Ishikawa (cell line): Measurements from ENCODE around the gene RAB5A.

ENCODE experiments used
- CEBPB ChIP-seq: IDR thresholded peaks from 2 replicates; pipeline ENCODE4 v1.6.1; 2012
- CREB1 ChIP-seq: IDR thresholded peaks from 2 replicates; pipeline ENCODE4 v1.6.1; 2012; ENCODE audit warnings: low read depth
- EGR1 ChIP-seq: IDR thresholded peaks from 2 replicates; pipeline ENCODE4 v1.6.1; 2012
- EP300 ChIP-seq: IDR thresholded peaks from 2 replicates; pipeline ENCODE4 v1.6.1; 2012; ENCODE audit warnings: borderline replicate concordance
- FOXM1 ChIP-seq: IDR thresholded peaks from 2 replicates; pipeline ENCODE4 v1.6.1; 2012; ENCODE audit warnings: low read depth, borderline replicate concordance
- NFIC ChIP-seq: IDR thresholded peaks from 2 replicates; pipeline ENCODE4 v1.6.1; 2012
- RAD21 ChIP-seq: IDR thresholded peaks from 2 replicates; pipeline ENCODE4 v1.6.1; 2012; ENCODE audit warnings: low read depth
- REST ChIP-seq: IDR thresholded peaks from 2 replicates; pipeline ENCODE4 v1.6.1; 2012; ENCODE audit warnings: low read depth, mild to moderate bottlenecking
- TAF1 ChIP-seq: IDR thresholded peaks from 2 replicates; pipeline ENCODE4 v1.6.1; 2012; ENCODE audit warnings: low read depth, mild to moderate bottlenecking
- TCF12 ChIP-seq: IDR thresholded peaks from 2 replicates; pipeline ENCODE4 v1.6.1; 2012; ENCODE audit warnings: low read depth
- TEAD4 ChIP-seq: IDR thresholded peaks from 2 replicates; pipeline ENCODE4 v1.6.1; 2012
- YY1 ChIP-seq: IDR thresholded peaks from 2 replicates; pipeline ENCODE4 v1.6.1; 2012; ENCODE audit warnings: low read depth
- ZBTB7A ChIP-seq: IDR thresholded peaks from 2 replicates; pipeline ENCODE4 v1.6.1; 2012; ENCODE audit warnings: low read depth
- TF ChIP-seq, protein P1 (sequence below): IDR thresholded peaks from 2 replicates; pipeline ENCODE4 v1.6.1; 2012
- TF ChIP-seq, protein P2 (sequence below): IDR thresholded peaks from 2 replicates; pipeline ENCODE4 v1.6.1; 2012

RAB5A gene

GRCh38 chr3:19903649-19904048 is 43.2 kb upstream of the RAB5A start:
- TF ChIP-seq NFIC, result no peak
- no peak for TF ChIP-seq TCF12
- no peak for TF ChIP-seq EP300
- TF ChIP-seq, protein P1, sequence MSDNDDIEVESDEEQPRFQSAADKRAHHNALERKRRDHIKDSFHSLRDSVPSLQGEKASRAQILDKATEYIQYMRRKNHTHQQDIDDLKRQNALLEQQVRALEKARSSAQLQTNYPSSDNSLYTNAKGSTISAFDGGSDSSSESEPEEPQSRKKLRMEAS, result no peak
- no peak for TF ChIP-seq CREB1
- TF ChIP-seq REST, result no peak
- no peak for TF ChIP-seq TAF1
- TF ChIP-seq FOXM1, result no peak
- TF ChIP-seq TEAD4, result no peak
- TF ChIP-seq, protein P2, sequence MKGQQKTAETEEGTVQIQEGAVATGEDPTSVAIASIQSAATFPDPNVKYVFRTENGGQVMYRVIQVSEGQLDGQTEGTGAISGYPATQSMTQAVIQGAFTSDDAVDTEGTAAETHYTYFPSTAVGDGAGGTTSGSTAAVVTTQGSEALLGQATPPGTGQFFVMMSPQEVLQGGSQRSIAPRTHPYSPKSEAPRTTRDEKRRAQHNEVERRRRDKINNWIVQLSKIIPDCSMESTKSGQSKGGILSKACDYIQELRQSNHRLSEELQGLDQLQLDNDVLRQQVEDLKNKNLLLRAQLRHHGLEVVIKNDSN, result no peak
- no peak for TF ChIP-seq YY1
- TF ChIP-seq RAD21, result no peak
- TF ChIP-seq CEBPB, result no peak
- no peak for TF ChIP-seq EGR1
- TF ChIP-seq ZBTB7A, result no peak

- no peak for TF ChIP-seq RAD21
- no peak for TF ChIP-seq TCF12
- TF ChIP-seq FOXM1, result no peak
- no peak for TF ChIP-seq TEAD4
- TF ChIP-seq YY1, result no peak
- TF ChIP-seq EGR1, result no peak
- TF ChIP-seq REST, result no peak
- TF ChIP-seq ZBTB7A, result no peak
- TF ChIP-seq, protein P1, result no peak
- no peak for TF ChIP-seq CREB1
- no peak for TF ChIP-seq TAF1
- TF ChIP-seq, protein P2, result no peak
- TF ChIP-seq CEBPB, result no peak
- no peak for TF ChIP-seq NFIC
- TF ChIP-seq EP300, result no peak
These were observed 39.4 kb upstream of the RAB5A start for GRCh38 chr3:19907523-19907922.

GRCh38 chr3:19911452-19911851 is 35.4 kb upstream of the RAB5A start:
- no peak for TF ChIP-seq NFIC
- no peak for TF ChIP-seq REST
- TF ChIP-seq, protein P1, result no peak
- no peak for TF ChIP-seq CREB1
- no peak for TF ChIP-seq EGR1
- no peak for TF ChIP-seq CEBPB
- no peak for TF ChIP-seq FOXM1
- no peak for TF ChIP-seq ZBTB7A
- TF ChIP-seq, protein P2, result no peak

DNA sequence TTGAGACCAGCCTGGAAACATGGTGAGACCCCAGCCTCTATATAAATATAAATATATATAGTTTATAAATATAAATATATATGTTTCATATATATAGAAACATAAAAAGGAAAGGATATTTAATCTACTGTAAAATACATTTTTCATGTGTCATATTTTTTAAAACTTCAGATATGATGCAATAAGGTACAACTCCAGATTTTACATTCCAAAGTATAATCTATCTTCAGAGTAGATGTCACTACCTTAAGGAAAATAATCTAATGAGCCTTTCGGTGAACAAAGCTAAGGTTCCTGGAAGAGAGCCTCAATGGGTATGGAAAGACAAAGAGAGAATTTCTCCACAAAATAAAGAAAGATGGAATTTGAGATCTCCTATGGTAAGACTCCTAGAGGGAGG is 29.7 kb upstream of the RAB5A start:
- TF ChIP-seq ZBTB7A (no peak), RAD21 (no peak), TAF1 (no peak), EP300 (no peak)
- TF ChIP-seq, protein P2, result no peak
